Omental fat pad (tissue), 4 donors: ENCODE results near the gene ANKRD33B. TPM values are rescaled to one million over a fixed set of nuclear protein-coding genes. Genes with fewer than 3 reads are reported as not detected.
A peak's percentile ranks its signal among the peaks of the same experiment; 100 is the strongest.

Experiments
- ATAC-seq: fragments of 150-250 bp; one replicate; pipeline ENCODE4 v1.9.1; 2016; ENCODE audit warnings: mild to moderate bottlenecking, moderate library complexity; ENCODE audit not compliant: low FRiP score
- DNase-seq: peaks from one replicate; pipeline ENCODE4 v3.0.0-alpha.2; 2019; ENCODE audit warnings: low spot score
- CTCF ChIP-seq, 3 donors: fragments of 450-650 bp; IDR thresholded peaks; one replicate each; pipeline ENCODE4 v1.5.1; 2016 to 2017; ENCODE audit warnings: antibody characterized with exemption in 3 of 3, mild to moderate bottlenecking in 3 of 3, moderate library complexity in 2 of 3
- total RNA-seq, 4 donors: library from RNA; depleted of rRNA; stranded (reverse); fragments of >200 nt; gene quantifications; one replicate each; pipeline ENCODE4 v1.1.0, GENCODE V29; 2016

ANKRD33B gene
- total RNA-seq, 4 donors from 2014 or later = 6.2 to 25.5 (median 8.1) TPM

GRCh38 chr5:10576790-10577189, 12.9 kb downstream of the ANKRD33B start:
- ATAC-seq (no peak), DNase-seq (no peak)
- no peak for TF ChIP-seq CTCF (IDR thresholded peaks at IDR 0.05)

- ATAC-seq = peak; percentile 22
- no peak for TF ChIP-seq CTCF (IDR thresholded peaks at IDR 0.05)
- DNase-seq = no peak
These were observed 13.8 kb downstream of the ANKRD33B start for GRCh38 chr5:10577371-10578292.

- ATAC-seq (no peak), DNase-seq (no peak)
- TF ChIP-seq CTCF (IDR thresholded peaks at IDR 0.05) = no peak
These were observed 14.4 kb downstream of the ANKRD33B start for GRCh38 chr5:10578293-10578665.

GRCh38 chr5:10578869-10579268, 15.0 kb downstream of the ANKRD33B start:
- no peak for TF ChIP-seq CTCF (IDR thresholded peaks at IDR 0.05)
- DNase-seq (no peak), ATAC-seq (no peak)

GRCh38 chr5:10579536-10580521, 16.0 kb downstream of the ANKRD33B start:
- ATAC-seq = no peak
- no peak for TF ChIP-seq CTCF (IDR thresholded peaks at IDR 0.05)
- DNase-seq = no peak

- ATAC-seq (no peak), DNase-seq (no peak)
- TF ChIP-seq CTCF (IDR thresholded peaks at IDR 0.05) = no peak
These were observed 16.9 kb downstream of the ANKRD33B start for GRCh38 chr5:10580531-10581423.
